HepG2 (cell line): ENCODE data around the gene MBD3L2B. TPM values are rescaled to one million over a fixed set of nuclear protein-coding genes. Genes with fewer than 3 reads are reported as not detected.

Source experiments
- AKAP8 ChIP-seq: sonication (generic); formaldehyde crosslinking; IDR thresholded peaks from 2 replicates; pipeline ENCODE4 v1.5.1; 2020; ENCODE audit warnings: mild to moderate bottlenecking, missing genetic modification reagents
- FLYWCH1 ChIP-seq: sonication (generic); formaldehyde crosslinking; IDR thresholded peaks from 2 replicates; pipeline ENCODE4 v1.8.1; 2023; ENCODE audit warnings: mild to moderate bottlenecking, missing genetic modification reagents
- GABPA ChIP-seq, 2 experiments: IDR thresholded peaks; 2 replicates each; pipeline ENCODE4 v1.6.1; 2011 to 2016; ENCODE audit warnings: low read depth in 2 of 2, low read length in 1 of 2, missing biosample characterization in 1 of 2, missing genetic modification characterization in 1 of 2
- HNRNPUL1 ChIP-seq: fragments of 200-400 bp; formaldehyde crosslinking; IDR thresholded peaks from 2 replicates; pipeline ENCODE4 v1.6.1; 2017; ENCODE audit warnings: low read depth, mild to moderate bottlenecking, low read length, moderate library complexity
- SIN3A ChIP-seq: IDR thresholded peaks from 2 replicates; pipeline ENCODE4 v1.6.1; 2011; ENCODE audit warnings: low read depth, mild to moderate bottlenecking, control low read depth, low read length, borderline replicate concordance
- SRSF9 ChIP-seq: fragments of 200-400 bp; formaldehyde crosslinking; IDR thresholded peaks from 2 replicates; pipeline ENCODE4 v1.6.1; 2018; ENCODE audit warnings: borderline replicate concordance, mild to moderate bottlenecking, low read depth, low read length; ENCODE audit not compliant: insufficient read depth, poor library complexity, severe bottlenecking
- TEAD2 ChIP-seq: sonication (generic); formaldehyde crosslinking; IDR thresholded peaks from 2 replicates; pipeline ENCODE4 v1.9.0; 2021; ENCODE audit warnings: missing genetic modification reagents
- YY1 ChIP-seq: IDR thresholded peaks from 2 replicates; pipeline ENCODE4 v1.6.1; 2011; ENCODE audit warnings: low read length, low read depth, moderate library complexity, mild to moderate bottlenecking; ENCODE audit not compliant: insufficient read depth, insufficient replicate concordance
- ZFP1 ChIP-seq: IDR thresholded peaks from 2 replicates; pipeline ENCODE4 v1.6.1; 2016
- ZNF234 ChIP-seq: sonication (generic); formaldehyde crosslinking; conservative IDR thresholded peaks from 2 replicates; pipeline ENCODE4 v1.5.1; 2020; ENCODE audit warnings: mild to moderate bottlenecking, missing genetic modification reagents
- ZNF282 ChIP-seq: fragments of 450-650 bp; IDR thresholded peaks from 2 replicates; pipeline ENCODE4 v1.6.1; 2018; ENCODE audit not compliant: partially characterized antibody
- ZNF460 ChIP-seq: sonication (generic); formaldehyde crosslinking; IDR thresholded peaks from 2 replicates; pipeline ENCODE4 v1.5.1; 2020; ENCODE audit warnings: missing genetic modification reagents, mild to moderate bottlenecking, borderline replicate concordance
- ZNF687 ChIP-seq: sonication (generic); formaldehyde crosslinking; IDR thresholded peaks from 2 replicates; pipeline ENCODE4 v1.5.1; 2020; ENCODE audit warnings: mild to moderate bottlenecking, missing genetic modification reagents, moderate library complexity
- ZNF7 ChIP-seq: IDR thresholded peaks from 2 replicates; pipeline ENCODE4 v1.6.1; 2016; ENCODE audit warnings: missing biosample characterization, missing genetic modification reagents
- ZSCAN5A ChIP-seq: sonication (generic); formaldehyde crosslinking; IDR thresholded peaks from 2 replicates; pipeline ENCODE4 v1.8.0; 2022; ENCODE audit warnings: mild to moderate bottlenecking, missing genetic modification reagents, borderline replicate concordance
- polyA plus RNA-seq, 8 experiments: library from polyadenylated mRNA; depleted of rRNA in 3 of 8; stranded (reverse) in 7 of 8; unstranded in 1 of 8; fragments of >200 nt; fragmentation: Illumina TruSeq in 4 of 8; extraction: Trizol in 4 of 8; gene quantifications; 2 replicates each; pipeline versions ENCODE4 v1.2.1 to v1.2.3, GENCODE V29; 2011 to 2016; ENCODE audit warnings: low read depth in 4 of 8, missing spikeins in 1 of 8, mixed read lengths in 1 of 8; ENCODE audit not compliant: insufficient read depth in 1 of 8
- total RNA-seq, 5 experiments: library from RNA; depleted of rRNA; stranded (reverse); fragments of >200 nt; fragmentation: Illumina TruSeq; extraction: Trizol; gene quantifications; 2 replicates each; pipeline ENCODE4 v1.2.3, GENCODE V29; 2016; ENCODE audit warnings: low read depth in 1 of 5
- TF ChIP-seq, protein P1 (sequence below): sonication (generic); formaldehyde crosslinking; IDR thresholded peaks from 2 replicates; pipeline ENCODE4 v1.4.0; 2020; ENCODE audit warnings: missing genetic modification reagents, borderline replicate concordance
- TF ChIP-seq, protein P2 (sequence below): sonication (generic); formaldehyde crosslinking; IDR thresholded peaks from 2 replicates; pipeline ENCODE4 v1.4.0; 2020; ENCODE audit warnings: mild to moderate bottlenecking, missing genetic modification reagents

MBD3L2B gene
- total and polyA plus RNA-seq, 2 of the 13 experiments (the other 11 are each of a cell fraction or from before 2014, with no cell fraction given) = not detected

DNA sequence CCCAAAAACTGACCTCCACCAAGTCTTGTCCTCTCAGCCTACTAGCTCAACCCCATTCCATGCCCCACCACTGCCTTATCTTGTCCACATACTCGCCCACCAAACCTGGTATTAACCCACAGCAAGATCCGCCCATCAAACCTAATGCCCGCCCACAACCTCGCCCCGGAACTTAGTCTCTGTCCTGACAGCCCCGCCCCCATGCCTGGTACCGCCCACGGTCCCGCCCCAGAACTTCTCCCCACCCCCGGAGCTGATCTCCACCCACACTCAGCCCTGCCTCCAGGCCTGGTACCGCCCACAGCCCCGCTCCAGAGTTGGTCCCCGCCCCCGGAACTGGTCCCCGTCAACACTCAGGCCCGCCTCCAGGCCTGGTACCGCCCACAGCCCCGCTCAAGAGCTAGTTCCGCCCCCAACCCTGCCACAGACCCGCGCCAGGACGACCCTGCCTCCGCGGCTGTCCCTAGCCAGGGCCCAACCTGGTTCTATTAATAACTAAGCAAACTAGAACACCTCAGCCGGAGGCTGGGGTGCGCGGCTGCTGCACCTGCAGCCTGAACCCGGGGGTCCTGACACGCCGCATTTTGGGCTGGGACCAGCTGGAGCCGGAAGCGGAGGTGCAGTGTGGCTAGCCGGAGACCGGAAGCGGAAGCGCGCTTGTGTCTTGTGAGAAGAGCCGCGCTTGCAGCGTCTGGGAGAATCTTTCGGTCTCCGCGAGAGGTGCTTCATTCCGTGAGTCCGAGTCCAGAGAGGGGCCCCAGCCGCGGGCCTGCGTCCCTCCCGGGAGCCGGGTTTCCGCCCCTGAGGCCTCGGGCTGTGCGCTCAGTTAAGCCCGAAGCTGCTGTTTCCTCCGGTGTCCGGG lies 48.0 kb upstream of the MBD3L2B start, which contains the start of gene ZNF557 (continued):
- TF ChIP-seq, protein P1, sequence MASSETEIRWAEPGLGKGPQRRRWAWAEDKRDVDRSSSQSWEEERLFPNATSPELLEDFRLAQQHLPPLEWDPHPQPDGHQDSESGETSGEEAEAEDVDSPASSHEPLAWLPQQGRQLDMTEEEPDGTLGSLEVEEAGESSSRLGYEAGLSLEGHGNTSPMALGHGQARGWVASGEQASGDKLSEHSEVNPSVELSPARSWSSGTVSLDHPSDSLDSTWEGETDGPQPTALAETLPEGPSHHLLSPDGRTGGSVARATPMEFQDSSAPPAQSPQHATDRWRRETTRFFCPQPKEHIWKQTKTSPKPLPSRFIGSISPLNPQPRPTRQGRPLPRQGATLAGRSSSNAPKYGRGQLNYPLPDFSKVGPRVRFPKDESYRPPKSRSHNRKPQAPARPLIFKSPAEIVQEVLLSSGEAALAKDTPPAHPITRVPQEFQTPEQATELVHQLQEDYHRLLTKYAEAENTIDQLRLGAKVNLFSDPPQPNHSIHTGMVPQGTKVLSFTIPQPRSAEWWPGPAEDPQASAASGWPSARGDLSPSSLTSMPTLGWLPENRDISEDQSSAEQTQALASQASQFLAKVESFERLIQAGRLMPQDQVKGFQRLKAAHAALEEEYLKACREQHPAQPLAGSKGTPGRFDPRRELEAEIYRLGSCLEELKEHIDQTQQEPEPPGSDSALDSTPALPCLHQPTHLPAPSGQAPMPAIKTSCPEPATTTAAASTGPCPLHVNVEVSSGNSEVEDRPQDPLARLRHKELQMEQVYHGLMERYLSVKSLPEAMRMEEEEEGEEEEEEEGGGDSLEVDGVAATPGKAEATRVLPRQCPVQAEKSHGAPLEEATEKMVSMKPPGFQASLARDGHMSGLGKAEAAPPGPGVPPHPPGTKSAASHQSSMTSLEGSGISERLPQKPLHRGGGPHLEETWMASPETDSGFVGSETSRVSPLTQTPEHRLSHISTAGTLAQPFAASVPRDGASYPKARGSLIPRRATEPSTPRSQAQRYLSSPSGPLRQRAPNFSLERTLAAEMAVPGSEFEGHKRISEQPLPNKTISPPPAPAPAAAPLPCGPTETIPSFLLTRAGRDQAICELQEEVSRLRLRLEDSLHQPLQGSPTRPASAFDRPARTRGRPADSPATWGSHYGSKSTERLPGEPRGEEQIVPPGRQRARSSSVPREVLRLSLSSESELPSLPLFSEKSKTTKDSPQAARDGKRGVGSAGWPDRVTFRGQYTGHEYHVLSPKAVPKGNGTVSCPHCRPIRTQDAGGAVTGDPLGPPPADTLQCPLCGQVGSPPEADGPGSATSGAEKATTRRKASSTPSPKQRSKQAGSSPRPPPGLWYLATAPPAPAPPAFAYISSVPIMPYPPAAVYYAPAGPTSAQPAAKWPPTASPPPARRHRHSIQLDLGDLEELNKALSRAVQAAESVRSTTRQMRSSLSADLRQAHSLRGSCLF (CRISPR knock-in tag) = no peak
- TF ChIP-seq ZSCAN5A (CRISPR knock-in tag) (0 out of 2 replicates have a peak, but pooled peaks have one; percentile 28), ZNF234 (CRISPR knock-in tag) (no peak), TEAD2 (CRISPR knock-in tag) (no peak), SRSF9 (no peak), GABPA (IDR thresholded peaks at IDR 0.05; ENCODE audit: low read depth, low read length) (peak; percentile 89), GABPA (CRISPR knock-in tag; IDR thresholded peaks at IDR 0.05; ENCODE audit: low read depth) (peak; percentile 96), FLYWCH1 (CRISPR knock-in tag) (no peak; the same call in 1 of the 2 replicates), ZNF687 (CRISPR knock-in tag) (peak; percentile 84), ZNF282 (no peak), HNRNPUL1 (no peak), SIN3A (peak; percentile 83; the same call in 1 of the 2 replicates), YY1 (peak; percentile 28), ZFP1 (CRISPR knock-in tag) (no peak), ZNF7 (CRISPR knock-in tag) (no peak), AKAP8 (CRISPR knock-in tag) (no peak), ZNF460 (CRISPR knock-in tag) (no peak)
- TF ChIP-seq, protein P2, sequence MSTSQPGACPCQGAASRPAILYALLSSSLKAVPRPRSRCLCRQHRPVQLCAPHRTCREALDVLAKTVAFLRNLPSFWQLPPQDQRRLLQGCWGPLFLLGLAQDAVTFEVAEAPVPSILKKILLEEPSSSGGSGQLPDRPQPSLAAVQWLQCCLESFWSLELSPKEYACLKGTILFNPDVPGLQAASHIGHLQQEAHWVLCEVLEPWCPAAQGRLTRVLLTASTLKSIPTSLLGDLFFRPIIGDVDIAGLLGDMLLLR = peak; percentile 77; the same call in 1 of the 2 replicates
